GM18519 (cell line): ENCODE results near the gene ZSCAN2.
"Not testable (repeated sequence)": the region's sequence is repeated elsewhere in the genome, so short reads cannot be mapped to it uniquely, and the experiment has no call there.

Experiments
- ATAC-seq: cut with Tn5 transposase; IDR thresholded peaks from one replicate; pipeline ENCODE4 v1.9.1; 2021; ENCODE audit warnings: mild to moderate bottlenecking, moderate library complexity; ENCODE audit not compliant: unreplicated experiment, low FRiP score

Gene ZSCAN2

DNA sequence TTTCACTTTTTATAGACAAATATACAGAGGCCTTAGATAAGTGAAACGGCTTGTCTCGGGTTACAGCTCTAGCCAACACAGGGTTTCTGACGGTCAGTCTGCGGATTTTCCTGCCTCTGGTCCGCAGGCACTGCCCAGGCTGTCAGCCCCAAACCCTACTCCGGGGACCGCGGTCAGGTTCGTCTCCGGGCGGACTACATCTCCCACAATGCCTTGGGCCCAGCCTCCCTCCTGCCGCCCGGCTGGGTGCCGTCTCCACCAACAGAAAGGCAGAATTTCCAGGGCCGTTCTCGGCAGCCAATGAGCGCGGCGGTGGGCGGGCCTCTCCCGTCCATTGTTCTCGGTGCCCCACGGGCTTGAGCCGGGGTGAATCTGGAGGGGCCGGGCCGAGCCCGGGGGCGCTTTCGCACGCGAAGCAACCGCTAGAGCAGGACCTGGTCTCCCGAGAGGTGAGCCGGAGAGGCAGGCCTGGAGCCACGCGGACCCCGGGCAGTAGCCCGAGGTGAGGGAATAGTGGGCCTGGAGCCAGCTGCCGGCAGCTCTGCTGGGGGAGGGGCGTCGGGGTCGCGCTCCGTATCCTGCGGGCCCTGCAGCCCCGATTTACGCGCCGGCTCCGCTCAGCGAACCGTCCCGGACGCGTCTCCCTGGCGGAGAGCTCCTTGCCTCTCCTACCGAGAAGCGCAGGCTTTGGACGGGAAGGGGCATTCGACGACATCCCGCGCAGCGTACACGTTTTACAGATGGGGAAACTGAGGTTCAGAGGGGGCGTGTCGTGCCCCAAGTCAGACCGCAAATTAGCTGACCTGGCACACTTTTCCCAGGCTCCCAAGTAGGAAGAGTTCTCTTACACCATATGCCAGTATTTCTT is at the start of gene ZSCAN2:
Gene ZSCAN2 (plus strand): TSS at position 323 of the 868 bp plus-strand sequence. CDS start 2,919 bp downstream, outside the sequence.
- ATAC-seq, result peak; percentile 86

DNA sequence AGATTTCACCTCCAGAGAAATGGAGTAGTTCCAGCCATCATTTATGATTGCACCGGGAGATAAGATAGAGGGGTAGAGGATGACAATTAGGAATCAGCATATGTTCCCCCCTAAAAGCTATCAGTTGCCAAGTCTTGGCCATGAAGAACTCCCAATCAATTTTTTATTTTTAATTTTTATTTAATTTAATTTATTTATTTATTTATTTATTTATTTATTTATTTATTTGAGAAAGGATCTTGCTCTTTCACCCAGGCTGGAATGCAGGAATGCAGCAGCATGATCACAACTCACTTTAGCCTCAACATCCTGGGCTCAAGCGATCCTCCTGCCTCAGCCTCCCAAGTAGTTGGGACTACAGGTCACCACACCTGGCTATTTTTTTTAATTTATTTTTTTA is 49.2 kb upstream of the ZSCAN2 start:
- not testable (repeated sequence) for ATAC-seq

DNA sequence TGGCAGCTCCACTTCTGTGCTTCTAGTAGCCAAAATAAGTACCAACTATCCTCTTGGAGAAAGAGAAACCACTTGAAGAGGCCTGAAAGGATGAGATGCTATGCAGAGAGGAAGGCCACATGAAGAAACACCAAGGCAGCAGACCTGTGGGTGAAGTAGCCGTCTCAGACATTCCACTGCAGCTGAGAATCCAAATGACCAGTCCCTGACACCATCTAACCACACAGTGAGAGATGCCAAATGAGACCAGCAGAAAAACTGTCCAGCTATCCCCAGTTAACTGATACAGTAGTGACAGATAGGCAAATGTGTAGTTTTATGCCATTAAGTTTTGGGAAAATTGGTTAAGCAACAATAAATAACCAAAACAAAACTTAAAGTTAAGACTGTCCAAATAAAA is 47.9 kb upstream of the ZSCAN2 start:
- no peak for ATAC-seq

DNA sequence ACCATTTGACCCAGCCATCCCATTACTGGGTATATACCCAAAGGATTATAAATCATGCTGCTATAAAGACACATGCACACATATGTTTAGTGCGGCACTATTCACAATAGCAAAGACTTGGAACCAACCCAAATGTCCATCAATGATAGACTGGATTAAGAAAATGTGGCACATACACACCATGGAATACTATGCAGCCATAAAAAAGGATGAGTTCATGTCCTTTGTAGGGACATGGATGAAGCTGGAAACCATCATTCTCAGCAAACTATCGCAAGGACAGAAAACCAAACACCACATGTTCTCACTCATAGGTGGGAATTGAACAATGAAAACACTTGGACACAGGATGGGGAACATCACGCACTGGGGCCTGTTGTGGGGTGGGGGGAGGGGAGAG is 44.1 kb upstream of the ZSCAN2 start:
- ATAC-seq, result not testable (repeated sequence)

DNA sequence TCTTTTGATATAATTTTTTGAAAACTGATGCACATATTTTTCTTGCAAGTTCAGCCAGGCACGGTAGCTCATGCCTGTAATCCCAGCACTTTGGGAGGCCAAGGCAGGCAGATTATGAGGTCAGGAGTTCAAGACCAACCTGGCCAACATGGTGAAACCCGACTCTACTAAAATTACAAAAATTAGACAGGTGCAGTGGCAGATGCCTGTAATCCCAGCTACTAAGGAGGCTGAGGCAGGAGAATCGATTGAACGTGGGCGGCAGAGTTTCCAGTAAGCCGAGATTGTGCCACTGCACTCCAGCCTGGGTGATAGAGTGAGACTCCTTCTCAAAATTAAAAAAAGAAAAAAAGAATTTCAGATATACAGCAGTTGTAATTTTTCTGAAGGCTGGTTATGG is 32.8 kb upstream of the ZSCAN2 start:
- ATAC-seq, result not testable (repeated sequence)

DNA sequence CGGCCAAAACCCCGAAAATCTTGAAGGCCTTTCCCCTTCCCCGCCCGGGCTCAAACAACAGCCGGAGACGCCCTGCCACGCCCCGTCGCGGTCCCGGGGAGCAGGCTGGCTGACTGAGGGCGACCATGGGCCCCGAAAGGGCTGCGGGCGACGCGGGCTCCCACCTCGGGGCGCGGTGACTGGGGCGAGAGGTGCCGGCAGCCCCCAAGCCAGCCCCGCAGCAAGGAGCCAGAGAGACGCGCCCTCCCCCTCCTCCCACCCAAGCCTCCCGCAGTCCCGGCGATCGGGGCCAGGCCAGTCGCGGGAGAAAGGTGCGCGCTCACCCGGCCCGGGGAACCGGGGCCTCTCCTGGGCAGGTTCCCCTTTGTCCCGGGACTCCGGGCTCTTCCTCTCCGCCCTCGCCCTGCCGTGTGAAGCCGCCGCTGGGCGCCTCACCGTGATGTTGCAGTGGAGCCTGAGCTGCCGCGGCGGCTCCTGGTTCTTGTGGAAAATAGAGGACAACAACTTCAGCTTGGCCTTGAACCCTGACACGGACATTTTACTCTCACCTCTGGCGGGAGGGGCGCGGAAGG is 30.6 kb upstream of the ZSCAN2 start:
- no peak for ATAC-seq

DNA sequence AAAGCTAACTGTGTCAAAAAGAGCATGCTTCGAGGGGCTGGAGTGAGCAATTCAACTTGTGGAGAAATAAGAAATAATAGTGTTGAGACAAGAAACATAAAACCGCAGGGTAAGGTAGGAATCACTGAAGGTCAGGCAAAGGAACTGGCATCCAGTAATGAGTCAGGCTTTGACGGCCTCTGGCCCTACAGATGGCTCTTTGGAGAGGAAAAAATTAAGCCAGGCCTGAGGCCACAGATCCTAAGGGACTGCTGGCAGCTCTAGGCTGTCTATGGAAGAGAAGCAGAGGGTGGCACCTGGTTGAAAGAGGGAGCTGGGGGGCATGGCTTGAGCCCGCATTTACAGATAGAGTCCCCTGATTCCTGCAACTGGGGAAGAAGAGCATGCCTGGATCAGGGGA is 28.6 kb upstream of the ZSCAN2 start:
- ATAC-seq, result no peak

DNA sequence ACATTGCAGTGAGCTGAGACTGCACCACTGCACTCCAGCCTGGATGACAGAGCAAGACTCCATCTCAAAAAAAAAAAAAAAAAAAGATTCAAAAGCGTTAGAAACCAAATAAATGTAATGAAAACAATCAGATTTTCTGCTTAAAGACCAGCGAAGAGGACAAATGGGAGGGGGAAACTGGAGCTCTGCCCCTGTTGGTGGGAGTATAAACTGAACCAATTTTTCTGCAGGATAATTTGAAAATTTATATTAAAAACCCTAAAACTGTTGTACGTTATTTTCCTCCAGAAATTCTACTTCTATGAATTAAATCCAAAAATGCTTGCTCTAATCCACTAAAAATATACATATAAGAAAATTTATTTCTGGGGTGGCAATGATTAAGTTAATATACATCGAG is 25.3 kb upstream of the ZSCAN2 start:
- no peak for ATAC-seq

DNA sequence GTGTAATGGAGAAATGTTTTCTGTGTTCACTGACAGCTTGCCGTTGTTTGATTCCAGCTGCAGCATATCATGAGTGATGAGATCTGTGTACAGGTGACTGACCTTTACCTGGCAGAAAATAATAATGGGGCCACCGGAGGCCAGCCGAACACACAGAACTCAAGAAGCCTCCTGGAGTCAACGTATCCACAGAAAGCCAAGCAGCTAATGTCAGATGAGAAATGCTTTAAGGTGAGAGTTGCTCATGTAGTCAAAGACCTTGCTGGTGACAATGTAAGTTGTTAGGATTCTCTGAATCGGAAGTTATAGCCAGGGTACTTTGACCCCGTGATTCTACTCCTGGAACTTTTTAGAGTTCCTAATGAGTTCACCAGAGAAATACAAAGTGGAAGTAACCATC is 22.9 kb upstream of the ZSCAN2 start:
- ATAC-seq, result not testable (repeated sequence)

DNA sequence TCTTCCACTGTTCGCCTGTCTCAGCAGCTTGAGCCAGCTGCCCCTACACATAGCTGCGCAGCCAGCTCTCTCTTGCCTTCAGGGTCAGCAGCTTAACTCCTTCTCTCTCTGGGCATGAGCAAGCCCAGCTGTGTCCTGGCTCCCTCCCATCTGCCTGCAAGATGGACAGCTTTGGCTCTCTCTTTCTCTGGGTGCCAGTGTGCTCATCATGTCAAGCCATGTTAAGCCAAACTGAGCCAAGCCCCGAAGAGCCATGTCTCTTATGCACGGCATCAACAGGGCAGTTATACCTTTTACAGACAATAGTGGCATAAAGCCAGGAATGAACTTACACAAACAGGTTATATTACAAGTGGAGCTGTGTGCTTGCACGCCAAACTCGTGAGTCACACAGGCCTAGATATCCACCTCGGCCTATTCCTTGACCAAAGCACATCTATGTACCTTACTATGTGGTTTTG is 21.5 kb upstream of the ZSCAN2 start:
- ATAC-seq, result not testable (repeated sequence)

DNA sequence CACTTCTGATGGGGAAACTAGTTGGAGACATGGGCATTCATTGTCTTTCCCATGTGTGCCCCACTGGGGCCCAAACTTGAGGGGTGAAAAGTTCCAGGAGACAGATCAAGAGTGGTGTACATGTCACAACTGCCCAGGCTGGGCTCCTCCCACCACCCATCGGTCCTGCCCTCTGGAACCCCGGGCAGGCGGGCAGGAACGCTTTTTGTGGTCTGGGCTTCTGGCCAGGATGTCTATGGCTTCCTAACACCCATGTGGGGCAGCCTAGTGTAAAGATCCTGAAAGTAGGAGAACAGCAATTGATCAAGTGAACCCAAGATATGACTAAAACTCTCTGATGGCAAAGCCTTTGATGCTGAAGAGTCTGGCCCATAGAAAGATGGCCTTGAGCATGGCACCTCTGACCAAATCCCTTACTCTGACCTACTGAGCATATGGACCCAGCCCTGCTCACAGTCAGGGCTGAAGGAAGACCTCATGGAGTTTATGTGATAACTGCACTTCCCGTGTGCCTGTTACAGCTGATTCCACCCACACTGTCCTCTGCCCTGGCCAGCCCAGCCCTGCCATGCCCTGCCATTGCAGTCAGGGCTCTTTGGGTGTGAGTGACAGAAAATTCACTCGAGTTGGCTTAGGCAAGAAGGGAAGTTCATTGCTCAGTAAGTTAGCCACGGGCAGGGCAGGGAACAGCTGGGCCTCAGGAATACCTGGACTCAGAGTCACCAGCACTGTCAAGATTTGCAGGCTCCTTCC is 19.0 kb upstream of the ZSCAN2 start:
- not testable (repeated sequence) for ATAC-seq

DNA sequence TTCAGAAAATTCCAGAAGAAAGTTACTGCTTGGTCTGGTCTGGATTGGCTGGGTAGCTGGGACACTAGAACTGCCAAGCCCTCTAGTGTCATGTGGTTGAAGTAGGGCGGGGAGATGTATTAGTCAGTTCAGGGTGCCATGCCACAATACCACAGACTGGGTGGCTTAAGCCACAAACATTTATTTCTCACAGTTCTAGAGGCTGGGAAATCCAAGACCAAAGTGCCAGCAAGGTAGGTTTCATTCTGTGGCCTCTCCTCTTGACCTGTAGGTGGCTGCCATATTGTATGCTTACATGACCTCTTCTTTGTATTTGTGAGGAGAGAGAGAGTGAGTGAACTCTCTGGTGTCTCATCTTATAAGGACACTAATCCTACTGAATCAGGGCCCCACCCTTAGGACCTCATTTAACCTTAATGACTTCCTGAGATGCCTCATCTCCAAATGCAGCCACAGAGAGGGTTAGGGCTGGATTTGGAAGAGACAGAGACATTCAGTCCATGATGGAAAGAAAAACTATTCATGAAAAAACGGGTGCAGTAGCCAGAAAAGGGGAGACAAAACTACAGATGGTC is 18.1 kb upstream of the ZSCAN2 start:
- ATAC-seq, result no peak

DNA sequence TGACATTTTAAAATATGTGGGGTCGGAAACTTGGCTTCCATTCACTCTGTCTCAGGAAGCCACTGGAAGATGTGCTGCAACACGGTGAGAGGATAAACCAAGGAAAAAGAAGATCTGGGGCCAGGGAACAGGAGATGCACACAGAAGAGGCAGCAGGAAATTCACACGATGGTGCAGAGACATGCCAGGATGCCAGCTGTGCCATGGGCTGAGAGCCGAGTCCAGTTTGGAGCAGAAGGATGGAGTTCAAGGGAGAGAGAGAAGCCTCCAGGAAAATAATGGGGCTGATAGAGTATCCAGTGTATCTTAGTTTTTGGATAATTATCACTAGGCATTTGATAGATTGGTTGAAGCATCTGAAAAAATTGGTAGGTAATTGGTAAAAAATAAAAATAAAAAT is 16.9 kb upstream of the ZSCAN2 start:
- ATAC-seq, result not testable (repeated sequence)

DNA sequence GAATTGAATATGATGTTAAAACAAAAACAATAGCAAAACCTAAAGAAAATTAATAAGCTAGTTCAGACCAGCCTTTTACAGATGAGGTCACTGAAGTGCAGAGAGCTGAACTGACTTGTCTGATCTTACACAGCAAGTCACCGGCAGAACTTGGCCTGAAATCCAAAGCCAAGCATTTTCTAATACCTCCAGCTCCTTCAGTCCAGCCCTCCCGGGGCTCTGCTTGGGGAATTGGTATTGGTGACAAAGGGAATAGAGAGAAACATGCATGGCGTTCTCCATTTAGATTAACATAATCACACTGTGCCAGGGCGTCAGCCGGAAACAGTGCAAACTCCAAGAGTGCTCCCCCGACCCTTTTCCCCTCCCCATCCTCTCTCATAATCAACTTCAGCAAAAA is 14.1 kb upstream of the ZSCAN2 start:
- no peak for ATAC-seq

DNA sequence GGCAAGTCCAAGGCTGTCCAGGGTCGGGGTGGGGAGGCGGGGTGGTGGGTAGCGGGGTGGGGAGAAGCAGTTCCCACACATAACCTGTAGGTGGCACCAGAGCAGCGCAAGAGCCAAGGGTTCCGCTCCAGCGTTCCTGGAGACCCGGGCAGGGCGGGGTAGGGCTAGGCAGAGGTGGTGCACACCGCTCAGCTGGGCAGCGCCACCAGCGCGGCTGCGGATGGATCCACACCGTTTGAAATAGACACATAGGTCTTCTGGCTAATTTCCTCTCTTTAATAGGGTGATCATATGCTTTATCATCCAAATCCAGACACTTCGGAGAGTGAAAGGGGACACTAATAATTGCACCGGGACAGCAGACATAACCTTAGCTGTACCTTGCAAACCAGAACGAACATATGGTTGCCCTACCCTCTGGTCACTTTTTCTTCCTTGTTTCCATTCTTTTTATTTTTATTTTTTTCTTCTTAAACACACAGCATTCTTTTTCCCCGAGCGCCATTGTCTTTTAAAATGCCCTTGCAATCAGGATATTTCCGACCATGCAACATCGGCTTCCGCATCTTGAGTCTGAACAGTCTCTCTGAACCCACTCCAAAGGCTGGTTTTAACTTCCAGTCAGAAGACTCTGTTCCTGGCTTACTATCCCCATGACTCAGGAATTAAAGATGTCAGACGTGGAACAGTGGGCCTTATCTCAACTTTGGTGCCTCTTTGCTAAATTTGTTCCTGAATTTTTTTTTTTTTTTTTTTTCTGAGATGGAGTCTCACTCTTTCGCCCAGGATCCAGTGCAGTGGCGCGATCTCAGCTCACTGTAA is 12.5 kb upstream of the ZSCAN2 start:
- peak; percentile 77 for ATAC-seq

DNA sequence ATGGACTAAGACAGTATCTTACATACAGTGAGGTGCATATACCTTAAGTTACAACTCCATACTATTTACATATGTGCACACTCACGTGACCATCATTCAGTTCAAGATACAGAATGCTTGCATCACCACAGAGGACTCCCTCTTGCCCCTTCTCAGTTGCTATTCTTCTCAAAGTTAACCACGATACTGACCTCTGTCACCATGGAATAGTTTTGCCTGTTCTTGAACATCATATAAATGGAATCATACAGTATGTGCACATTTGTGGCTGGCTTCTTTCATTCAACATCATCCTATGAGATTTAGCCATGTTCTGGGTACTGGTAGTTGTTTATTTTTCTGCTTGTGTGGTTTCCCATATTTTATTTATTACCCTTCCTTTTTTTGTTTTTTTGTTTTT is 10.4 kb upstream of the ZSCAN2 start:
- no peak for ATAC-seq

DNA sequence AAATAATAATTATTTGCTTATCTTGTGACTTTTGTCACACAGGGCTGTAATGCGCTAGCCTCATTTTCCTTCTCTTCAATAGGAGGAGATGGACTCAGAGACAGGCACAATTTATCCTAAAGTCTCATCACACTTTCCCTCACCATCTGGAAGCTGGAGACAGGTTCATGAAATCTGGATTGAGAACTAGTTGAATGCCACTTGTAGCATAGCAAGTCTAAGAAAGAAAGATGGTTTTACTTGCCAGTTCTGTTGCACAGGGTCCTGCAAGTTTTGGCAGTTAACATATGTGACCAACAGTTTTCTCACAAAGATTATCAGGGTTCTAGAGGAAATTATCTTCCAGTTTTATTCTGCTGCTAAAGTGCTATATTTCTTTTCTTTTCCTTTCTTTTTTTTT is 9.0 kb upstream of the ZSCAN2 start:
- no peak for ATAC-seq

DNA sequence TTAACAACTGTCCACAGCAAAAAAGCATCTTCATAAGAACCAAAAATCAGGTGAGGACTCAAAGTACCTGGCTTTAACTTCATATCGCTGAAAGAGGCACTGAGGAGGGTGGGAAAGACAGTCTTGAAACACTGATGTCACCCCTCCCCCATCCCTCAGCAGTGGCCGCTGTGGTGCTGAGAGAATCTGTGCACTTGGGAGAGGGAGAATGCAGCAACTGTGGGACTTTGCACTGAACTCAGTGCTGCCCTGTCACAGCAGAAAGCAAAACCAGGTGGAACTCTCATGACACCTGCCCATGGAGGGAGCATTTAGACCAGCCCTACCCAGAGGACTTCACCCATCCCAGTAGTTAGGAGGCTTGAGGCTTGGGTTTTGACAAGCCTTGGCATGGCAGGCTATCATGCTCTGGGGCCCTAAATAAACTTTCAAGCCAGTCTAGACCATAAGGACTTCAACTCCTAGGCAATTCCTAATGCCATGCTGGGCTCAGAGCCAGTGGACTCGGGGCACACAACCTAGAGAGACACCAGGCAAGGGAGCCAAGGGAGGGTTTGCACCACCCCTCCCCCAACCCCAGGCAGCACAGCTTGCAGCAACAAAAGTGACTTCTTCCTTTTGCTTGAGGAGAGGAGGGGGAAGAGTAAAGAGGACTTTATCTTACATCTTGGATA is 6.1 kb upstream of the ZSCAN2 start:
- ATAC-seq, result no peak

DNA sequence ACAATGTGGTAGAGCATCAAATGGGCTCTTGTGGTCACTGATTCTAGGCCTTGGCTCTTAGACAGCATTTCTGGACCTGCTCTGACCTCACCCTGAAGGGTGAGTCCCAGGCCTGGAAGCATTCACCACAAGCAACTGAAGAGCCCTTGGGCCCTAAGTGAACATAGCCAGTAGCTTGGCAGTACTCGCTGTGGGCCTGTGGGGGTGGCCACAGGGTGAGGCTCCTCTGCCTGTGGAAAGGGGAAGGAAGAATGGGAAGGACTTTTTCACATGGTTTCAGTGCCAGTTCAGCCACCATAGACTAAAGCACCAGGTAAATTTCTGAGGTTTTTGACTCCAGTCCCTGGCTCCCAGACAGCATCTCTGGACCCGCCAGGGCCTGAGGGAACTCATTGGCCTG is 5.1 kb upstream of the ZSCAN2 start:
- ATAC-seq, result no peak

DNA sequence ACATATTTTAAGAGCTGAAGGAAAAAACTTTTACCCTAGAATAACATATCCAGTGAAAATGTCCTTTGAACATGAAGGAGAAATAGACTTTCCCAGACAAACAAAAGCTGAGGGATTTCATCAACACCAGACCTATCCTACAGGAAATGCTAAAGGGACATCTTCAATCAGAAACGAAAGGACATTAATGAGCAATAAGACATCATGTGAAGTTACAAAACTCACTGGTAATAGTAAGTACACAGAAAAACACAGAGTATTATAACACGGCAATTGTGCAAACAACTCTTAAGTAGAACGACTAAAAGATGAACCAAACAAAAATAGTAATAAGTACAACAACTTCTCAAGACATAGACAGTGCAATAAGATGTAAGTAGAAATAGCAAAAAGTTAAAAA is 3.5 kb upstream of the ZSCAN2 start:
- no peak for ATAC-seq
